Kidney epithelial cell (primary cell): Measurements from ENCODE around the gene PIK3AP1. TPM values are rescaled to one million over a fixed set of nuclear protein-coding genes. Genes with fewer than 3 reads are reported as not detected.

ENCODE experiments used
- DNase-seq: peaks from one replicate; pipeline ENCODE4 v3.0.0-alpha.2; 2010; ENCODE audit warnings: low read depth
- H3K27me3 ChIP-seq: 2 replicates; pipeline ENCODE4 v1.6.0; 2011; ENCODE audit warnings: low read length; ENCODE audit not compliant: control insufficient read depth, insufficient read depth
- H3K36me3 ChIP-seq: 2 replicates; pipeline ENCODE4 v1.5.1; 2011; ENCODE audit warnings: low read length; ENCODE audit not compliant: control insufficient read depth, insufficient read depth
- H3K4me3 ChIP-seq: 2 replicates; pipeline ENCODE4 v1.5.1; 2011; ENCODE audit warnings: low read depth, mild to moderate bottlenecking, control low read depth, low read length
- total RNA-seq: library from RNA; depleted of rRNA; stranded (reverse); fragments of >200 nt; gene quantifications from 2 replicates; pipeline ENCODE4 v1.2.3, GENCODE V29; 2015
- TF ChIP-seq, protein P1 (sequence below): IDR thresholded peaks from 2 replicates; pipeline ENCODE4 v1.5.1; 2011; ENCODE audit warnings: mild to moderate bottlenecking, moderate library complexity, low read length, control low read depth, inconsistent platforms; ENCODE audit not compliant: insufficient read depth, poor library complexity, severe bottlenecking

The PIK3AP1 gene
- total RNA-seq, 1 donor from 2014 or later, result 8.9 TPM

GRCh38 chr10:96695975-96696634 is 24.2 kb downstream of the PIK3AP1 start:
- Histone ChIP-seq H3K27me3 (no peaks in the 10 kb centered on the region), H3K4me3 (no peak overlapping the region), H3K36me3 (no peaks in the 10 kb centered on the region)
- TF ChIP-seq, protein P1, sequence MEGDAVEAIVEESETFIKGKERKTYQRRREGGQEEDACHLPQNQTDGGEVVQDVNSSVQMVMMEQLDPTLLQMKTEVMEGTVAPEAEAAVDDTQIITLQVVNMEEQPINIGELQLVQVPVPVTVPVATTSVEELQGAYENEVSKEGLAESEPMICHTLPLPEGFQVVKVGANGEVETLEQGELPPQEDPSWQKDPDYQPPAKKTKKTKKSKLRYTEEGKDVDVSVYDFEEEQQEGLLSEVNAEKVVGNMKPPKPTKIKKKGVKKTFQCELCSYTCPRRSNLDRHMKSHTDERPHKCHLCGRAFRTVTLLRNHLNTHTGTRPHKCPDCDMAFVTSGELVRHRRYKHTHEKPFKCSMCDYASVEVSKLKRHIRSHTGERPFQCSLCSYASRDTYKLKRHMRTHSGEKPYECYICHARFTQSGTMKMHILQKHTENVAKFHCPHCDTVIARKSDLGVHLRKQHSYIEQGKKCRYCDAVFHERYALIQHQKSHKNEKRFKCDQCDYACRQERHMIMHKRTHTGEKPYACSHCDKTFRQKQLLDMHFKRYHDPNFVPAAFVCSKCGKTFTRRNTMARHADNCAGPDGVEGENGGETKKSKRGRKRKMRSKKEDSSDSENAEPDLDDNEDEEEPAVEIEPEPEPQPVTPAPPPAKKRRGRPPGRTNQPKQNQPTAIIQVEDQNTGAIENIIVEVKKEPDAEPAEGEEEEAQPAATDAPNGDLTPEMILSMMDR, result no peak
- no peak for DNase-seq

GRCh38 chr10:96695366-96695765 is 24.9 kb downstream of the PIK3AP1 start:
- Histone ChIP-seq H3K27me3 (no peaks in the 10 kb centered on the region), H3K36me3 (no peaks in the 10 kb centered on the region)

GRCh38 chr10:96693431-96693830 is 26.9 kb downstream of the PIK3AP1 start:
- DNase-seq, result no peak
- no peak overlapping the region for H3K4me3 ChIP-seq
- TF ChIP-seq, protein P1, result no peak
- H3K27me3 ChIP-seq, result no peaks in the 10 kb centered on the region
- no peaks in the 10 kb centered on the region for H3K36me3 ChIP-seq

More at GRCh38 chr10:96695366-96695765, 24.9 kb downstream of the PIK3AP1 start:
- TF ChIP-seq, protein P1, result no peak
- DNase-seq, result no peak
- H3K4me3 ChIP-seq, result no peak overlapping the region

- TF ChIP-seq, protein P1, result no peak
- DNase-seq, result no peak
- Histone ChIP-seq H3K27me3 (no peaks in the 10 kb centered on the region), H3K36me3 (no peaks in the 10 kb centered on the region), H3K4me3 (no peak overlapping the region)
Observed at GRCh38 chr10:96692427-96692826, 27.9 kb downstream of the PIK3AP1 start.

DNA sequence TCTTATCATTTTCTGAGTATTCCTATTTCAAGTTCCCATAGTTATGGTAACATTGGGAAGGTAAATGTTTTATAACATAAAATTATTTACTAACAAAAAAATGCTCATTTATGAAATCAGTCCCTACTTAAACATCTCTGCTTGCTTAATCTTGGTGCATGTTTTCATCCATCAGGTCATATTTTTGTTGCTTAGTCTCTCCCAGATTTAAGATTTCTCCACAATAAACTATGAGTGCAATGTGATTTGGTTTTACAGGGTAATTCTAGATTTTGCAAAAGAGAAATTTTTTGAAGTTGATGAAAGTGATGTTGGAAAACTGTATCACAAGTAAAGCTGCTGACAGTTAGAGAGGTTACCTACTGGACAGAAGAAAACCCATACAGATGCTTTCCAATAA is 28.6 kb downstream of the PIK3AP1 start:
- Histone ChIP-seq H3K27me3 (no peaks in the 10 kb centered on the region), H3K36me3 (no peaks in the 10 kb centered on the region), H3K4me3 (no peak overlapping the region)
- TF ChIP-seq, protein P1, result no peak
- DNase-seq, result no peak
